ENCODE measurements around the gene EPB41L4B.

The EPB41L4B gene

DNA sequence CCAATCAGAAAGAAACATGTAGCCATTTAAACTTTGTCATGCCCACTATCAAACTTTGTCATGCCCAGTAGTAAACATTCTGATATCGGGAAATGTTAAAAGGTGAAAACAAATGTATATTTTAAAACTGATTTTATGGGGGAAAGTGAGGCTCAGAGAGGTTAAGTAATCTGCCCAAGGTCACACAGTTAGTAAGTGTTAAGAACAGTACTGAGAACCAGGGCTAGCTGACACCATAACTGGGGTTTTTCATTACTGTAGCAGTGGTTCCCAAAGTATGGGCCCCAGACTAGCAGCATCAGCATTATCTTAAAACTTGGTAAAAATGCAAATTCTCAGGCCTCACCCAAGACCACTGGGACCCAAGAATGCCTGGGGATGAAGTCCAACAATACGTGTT, 143.9 kb downstream of the EPB41L4B start:
- no peak for DNase-seq (ENCODE audit: extremely low spot score, insufficient read length, low read depth)
- FAIRE-seq, result no peak

DNA sequence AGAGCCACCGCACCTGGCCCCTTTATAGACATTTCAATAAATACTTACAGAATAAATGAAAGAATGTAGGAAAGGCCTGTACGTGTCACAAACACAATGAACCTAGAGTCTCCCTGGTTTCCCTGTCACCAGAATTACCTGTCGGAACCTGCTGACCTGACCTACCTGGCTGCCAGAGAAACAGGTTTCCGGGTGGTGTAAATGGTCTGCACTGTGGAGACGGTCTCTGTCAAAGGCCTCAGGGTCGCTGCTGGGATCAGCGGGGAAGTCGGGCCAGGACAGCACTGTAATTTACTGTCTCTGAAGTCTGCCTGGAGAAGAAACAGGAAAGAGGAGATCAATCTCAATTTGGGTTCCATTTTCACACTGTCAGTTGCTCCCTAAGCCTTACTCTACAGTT, 144.5 kb downstream of the EPB41L4B start:
- FAIRE-seq (no peak), DNase-seq (ENCODE audit: extremely low spot score, insufficient read length, low read depth) (no peak)

DNA sequence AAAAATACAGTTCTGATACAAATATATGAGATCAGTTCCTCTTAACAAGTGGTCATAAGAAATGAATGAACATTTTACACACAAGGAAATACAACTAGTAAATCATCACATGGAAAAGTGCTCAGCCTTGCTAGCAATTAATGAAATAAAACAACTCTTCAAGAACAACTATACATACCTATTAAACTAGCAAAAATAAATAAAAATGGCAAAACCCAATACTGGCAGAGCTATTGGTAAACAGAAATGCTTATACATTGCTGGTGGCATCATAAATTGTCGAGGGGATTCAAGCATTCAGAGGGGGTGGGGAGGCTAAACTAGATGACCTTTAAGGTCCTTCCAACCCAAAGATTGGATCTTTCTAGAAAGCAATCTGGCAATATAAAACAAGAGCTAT, 147.9 kb downstream of the EPB41L4B start:
- DNase-seq (ENCODE audit: extremely low spot score, insufficient read length, low read depth), result no peak
- FAIRE-seq, result no peak

DNA sequence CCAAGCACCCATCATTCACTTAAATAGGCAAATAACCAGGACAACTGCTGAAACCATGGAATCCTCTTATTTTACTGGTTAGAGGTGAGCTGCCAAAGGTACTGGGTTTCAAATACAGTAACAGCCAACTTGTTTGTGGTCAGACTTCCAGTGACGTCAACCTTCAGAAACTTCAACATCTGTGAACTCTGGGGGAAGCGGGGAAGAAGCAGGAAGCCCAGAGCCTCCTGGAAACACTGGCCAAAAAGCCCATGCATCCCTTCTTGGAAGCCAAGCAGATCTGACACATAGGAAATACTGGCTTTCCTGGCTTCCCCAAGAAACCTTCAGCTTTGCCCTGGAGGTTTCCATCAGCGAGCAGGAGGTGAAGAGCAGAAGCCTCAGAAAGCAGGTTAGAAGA, 148.9 kb downstream of the EPB41L4B start:
- no peak for DNase-seq (ENCODE audit: extremely low spot score, insufficient read length, low read depth)

DNA sequence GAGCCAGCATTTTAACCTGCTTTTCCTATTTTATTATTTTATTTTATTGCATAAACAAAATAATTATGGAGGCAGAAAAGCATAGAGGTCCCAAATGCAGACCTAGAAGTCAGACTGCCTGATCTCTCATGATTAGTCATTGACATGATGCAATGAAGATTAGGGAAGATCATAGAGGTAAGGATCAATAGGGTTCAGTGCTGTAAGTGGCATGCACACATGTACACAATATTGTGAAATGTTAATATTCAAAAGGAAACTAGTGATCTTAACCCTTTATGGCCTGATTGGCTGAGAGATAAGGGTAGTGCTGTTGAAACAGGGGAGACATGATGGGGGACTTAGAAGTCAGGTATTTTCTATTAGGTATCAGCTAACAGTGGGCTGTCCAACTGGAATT, 152.7 kb downstream of the EPB41L4B start:
- no peak for DNase-seq (ENCODE audit: extremely low spot score, insufficient read length, low read depth)
- FAIRE-seq, result no peak

More for the DNA sequence above, 148.9 kb downstream of the EPB41L4B start:
- FAIRE-seq, result no peak

DNA sequence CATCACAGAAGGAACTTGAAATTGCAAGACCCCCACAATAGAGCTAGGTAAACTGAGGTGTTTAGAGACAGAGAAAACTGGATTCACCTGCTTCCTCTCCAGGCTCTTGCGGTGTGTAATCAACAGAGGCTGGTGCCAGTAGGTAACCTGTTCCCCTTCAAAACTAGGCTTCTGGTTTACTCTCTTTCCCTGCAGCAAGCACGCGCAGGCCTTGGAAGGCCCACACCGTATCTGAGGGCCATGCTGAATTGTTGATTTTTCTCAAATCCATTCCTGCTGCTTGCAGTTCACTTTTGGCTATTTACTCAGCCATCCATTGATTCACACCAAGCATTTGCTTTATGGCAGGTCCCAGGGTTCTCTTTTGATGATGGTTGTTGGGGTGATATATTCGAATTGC, 153.1 kb downstream of the EPB41L4B start:
- no peak for FAIRE-seq
- no peak for DNase-seq (ENCODE audit: extremely low spot score, insufficient read length, low read depth)

DNA sequence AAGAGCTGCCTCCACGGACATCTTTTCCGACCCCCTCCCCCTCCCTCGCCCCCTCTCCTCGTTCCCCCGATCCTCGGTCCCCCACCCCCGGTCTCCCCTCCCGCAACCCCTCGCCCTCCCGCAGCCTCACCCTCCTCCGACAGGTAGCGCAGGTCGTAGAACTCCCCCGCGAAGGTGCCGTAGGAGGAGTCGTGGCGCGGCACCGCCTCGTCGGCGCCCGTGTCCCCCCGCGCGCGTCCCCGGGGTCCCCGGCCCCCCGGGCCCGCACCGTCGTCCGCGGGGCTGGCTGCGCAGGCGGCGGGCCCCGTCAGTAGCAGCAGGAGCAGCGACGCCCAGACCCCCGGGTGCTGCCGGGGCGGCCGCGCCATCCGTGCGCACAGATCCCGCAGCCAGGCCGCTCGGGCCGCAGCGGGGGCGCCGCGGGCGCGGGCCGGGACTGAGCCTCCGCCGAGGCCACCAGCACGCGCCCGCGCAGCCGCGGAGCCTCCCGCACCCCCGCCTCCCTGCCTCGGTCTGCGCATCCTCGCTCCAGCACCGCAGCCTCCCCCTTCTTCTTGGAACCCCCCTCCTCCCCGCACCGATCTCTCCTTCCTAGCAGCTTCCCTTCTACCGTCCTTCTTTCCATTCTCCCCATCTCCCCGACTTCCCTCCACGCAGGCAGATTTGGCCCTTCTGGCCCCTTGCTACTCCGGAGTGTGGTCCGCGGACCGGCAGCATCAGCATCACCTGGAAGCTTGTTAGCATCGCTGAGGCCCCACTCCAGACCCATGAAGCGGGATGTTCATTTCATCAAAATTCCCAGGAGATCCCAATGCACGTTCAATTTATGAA, 153.9 kb downstream of the EPB41L4B start, which contains the start of gene FRRS1L:
Gene FRRS1L, minus strand, starts transcription at position 479 of the 831 bp plus-strand sequence. Its CDS starts 111 bp downstream, at position 368.
- no peak for FAIRE-seq
- DNase-seq (ENCODE audit: extremely low spot score, insufficient read length, low read depth), result no peak

DNA sequence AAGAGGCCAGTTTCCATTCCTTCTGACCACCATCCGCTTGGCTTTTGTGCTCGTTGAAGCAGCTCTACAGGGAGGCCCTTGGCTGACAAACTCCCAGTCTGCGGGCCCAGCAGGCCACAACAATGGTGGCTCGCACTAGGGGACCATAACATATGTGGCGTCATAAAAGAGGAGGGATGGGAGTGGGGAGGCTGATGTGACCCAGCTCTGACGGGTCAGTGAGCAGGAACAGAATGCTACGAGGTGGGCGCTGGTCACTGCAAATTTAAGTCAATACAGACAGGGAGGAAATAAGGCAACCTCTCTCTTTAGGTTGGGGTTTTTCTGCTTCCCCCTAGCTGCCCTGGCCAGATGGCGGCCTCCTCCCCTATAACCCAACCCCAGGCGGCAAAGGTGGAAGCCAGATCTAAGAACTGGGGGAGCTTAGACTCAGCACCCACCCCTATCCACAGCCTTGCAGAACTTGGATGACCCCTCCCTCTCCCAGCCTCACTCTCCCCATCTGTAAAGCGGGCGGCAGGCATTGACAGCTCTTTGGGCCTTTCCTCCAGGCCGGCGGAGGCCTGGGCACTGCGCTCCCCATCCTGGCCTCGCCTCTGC, 154.6 kb downstream of the EPB41L4B start:
- no peak for FAIRE-seq
- DNase-seq (ENCODE audit: extremely low spot score, insufficient read length, low read depth), result no peak

DNA sequence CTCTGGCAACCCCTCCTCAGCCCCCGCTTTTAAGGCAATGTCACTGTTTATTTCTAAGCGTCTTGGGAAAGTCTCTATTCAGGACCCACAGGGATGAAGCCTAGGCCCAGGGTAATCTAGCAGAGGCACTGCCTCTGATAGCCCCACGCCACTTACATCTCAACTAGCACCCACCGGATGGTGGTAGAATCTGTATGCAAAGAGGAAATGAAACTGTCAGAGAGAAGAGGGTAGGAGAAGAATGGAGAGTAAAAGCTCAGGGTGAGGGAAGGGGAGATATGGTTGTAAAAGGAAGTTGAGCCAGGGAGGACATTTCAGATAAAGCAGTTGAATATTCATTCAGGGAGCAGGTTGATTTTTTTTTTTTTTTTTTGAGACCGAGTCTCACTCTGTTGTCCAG, 156.8 kb downstream of the EPB41L4B start:
- DNase-seq (ENCODE audit: extremely low spot score, insufficient read length, low read depth) (no peak), FAIRE-seq (peak; percentile 18)

DNA sequence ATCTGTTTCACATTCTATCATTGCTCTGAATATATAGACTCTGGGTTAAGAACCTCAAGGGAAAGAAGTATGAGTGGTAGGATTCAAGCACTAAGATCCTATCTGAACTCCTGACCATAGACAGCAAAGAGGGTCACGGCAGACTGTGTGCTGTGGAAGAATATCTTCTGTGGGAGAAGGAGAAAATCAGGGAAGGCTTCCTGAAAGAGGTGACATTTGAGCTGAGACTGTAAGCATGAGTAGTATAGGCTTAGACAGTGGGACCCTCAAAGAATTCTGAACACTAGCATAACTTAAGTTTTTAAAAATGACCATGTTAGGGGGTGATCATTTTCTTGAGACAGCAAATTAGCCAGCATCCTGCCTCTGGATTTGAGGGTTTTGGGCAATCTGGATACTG, 157.7 kb downstream of the EPB41L4B start:
- FAIRE-seq (no peak), DNase-seq (ENCODE audit: extremely low spot score, insufficient read length, low read depth) (no peak)

DNA sequence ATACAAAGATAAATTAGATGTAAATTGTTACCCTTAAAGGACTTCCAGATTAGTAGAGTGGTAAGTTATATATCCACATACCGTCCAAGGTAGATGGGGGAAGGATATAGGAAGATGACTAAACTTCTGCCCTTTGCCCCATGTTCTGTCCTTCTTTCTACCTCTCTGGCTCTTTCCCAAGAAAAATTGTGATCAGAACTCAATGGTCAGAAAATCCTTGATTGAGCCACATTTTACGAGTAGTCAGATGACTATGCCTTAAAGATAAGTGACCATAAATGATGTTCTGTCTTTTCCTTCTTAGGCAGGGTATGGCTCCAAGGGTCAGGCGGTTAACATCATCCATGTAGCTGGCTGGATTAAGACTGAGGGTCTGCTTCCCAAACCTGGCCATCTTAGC, 158.2 kb downstream of the EPB41L4B start:
- DNase-seq (ENCODE audit: extremely low spot score, insufficient read length, low read depth) (no peak), FAIRE-seq (no peak)

DNA sequence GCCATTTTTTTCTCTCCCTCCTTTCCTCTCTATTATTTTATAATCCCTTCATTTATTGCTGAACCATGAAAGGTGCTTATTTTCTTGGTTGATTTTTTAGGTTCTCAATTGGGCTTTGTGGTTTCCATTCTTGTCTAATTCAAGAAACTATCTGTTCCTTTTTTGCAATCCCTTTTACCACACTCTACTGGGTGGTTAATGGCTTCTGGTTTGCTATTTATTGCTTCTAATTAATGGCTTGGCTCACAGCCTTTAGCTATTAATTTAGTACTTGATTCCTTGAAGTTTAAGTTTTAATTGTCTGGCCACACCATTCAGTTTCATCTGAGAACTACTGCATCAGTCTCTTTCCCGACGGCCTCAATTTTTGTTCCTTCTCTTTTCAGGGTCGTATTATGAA, 159.4 kb downstream of the EPB41L4B start:
- DNase-seq (ENCODE audit: extremely low spot score, insufficient read length, low read depth) (no peak), FAIRE-seq (no peak)

DNA sequence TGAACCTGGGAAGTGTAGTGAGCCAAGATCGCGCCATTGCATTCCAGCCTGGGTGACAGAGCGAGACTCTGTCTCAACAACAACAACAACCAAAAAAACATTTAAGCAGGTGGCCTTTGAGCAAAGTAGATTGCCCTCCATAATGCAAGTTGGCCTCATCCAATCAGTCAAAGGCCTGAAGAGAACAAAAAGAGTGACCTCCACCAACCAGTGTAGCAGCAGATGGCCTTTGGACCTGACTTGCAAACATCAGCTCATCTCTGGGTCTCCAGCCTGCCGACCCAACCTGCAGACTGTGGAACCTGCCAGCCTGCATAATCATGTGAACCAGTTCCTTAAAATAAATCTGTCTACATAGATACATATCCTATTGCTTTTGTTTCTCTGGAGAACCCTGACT, 161.3 kb downstream of the EPB41L4B start:
- no peak for DNase-seq (ENCODE audit: extremely low spot score, insufficient read length, low read depth)
- no peak for FAIRE-seq

DNA sequence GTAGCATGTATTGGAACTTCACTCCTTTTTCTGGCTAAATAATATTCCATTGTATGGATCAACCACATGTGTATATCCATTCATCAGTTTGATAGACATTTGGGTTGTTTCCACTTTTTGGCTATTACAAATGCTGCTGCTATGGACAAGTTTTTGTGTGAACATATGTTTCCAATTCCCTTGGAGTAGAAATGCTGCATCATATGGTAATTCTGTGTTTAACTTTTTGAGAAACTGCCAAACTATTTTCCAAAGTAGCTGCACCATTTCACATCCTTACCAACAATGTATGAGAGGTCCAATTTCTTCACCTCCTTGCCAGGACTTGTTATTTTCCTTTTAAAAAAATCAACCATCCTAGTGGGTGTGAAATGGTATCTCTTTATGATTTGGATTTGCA, 162.2 kb downstream of the EPB41L4B start:
- FAIRE-seq, result no peak
- no peak for DNase-seq (ENCODE audit: extremely low spot score, insufficient read length, low read depth)

DNA sequence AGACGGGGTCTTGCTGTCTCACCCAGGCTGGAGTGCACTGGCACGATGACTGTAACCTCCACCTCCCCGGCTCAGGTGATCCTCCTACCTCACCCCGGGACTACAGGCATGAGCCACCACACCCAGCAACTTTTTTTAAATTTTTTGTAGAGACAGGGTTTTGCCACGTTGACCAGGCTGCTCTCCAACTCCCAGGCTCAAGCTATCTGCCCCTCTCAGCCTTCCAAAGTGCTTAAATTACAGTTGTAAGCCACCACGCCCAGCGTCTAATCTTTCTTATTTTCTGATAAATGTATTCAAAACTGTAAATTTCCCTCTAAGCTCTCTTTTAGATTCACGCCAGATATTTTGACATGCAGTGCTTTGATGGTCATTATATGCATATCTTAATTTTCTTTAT, 164.2 kb downstream of the EPB41L4B start:
- FAIRE-seq (no peak), DNase-seq (ENCODE audit: extremely low spot score, insufficient read length, low read depth) (no peak)

DNA sequence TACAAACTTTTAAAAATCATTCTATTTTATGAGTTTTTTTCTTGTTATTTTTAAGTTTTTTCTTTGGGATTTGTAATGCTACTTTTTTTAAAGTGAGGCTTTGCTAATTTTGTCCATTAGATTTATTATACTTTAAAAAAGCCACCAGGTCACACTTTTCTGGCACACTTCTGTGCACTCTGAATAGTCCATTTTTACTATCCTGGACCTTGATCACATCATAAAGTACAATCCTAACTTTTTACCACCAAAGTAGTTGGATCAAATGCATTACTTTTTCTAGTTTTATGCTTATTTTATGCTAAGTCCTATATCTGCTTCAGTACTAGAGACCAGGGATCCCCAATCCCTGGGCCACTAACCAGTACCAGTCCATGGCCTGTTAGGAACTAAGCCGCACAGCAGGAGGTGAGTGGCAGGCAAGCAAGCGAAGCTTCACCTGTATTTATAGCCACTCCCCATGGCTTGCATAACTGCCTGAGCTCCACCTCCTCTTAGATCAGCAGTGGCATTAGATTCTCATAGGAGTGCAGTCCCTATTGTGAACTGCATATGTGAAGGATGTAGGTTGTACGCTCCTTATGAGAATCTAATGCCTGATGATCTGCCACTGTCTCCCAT, 169.8 kb downstream of the EPB41L4B start:
- FAIRE-seq (no peak), DNase-seq (ENCODE audit: extremely low spot score, insufficient read length, low read depth) (no peak)

DNA sequence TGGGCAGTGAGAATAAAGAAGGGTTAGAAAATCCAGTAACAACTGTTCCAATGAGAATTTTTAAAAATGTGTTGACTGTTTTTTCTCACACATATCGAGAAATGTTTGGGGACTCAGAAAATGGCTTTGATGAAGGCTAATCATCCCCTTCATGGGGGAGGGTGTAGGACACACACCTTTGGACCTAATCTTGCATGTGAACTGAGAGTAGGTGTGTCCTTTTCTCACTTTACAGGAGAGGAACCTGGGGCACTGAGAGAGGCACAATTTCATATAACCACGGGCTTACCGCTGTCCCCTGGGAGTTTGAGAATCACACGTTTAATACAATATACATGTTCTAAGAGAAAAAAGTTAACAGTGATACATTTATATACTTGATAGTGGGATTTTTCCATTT, 171.1 kb downstream of the EPB41L4B start:
- DNase-seq (ENCODE audit: extremely low spot score, insufficient read length, low read depth), result no peak
- FAIRE-seq, result no peak

DNA sequence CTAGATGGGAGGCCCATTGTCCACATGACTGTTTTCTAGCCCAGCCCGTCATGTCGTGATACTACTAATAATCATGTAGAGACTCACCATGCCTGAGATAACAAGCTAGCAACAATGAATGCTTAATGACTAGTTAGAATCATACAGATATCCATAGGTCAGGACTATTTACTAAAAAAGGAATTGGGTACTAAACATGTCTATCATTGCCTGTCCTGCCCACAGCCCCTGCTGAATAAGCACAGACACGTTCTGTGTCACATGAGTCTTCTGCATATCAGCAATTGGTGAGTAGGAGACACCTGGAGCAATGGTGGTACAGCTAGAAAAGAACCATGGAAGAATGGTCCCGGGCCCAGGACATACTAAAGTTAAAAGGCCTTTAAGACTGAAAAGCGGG, 171.8 kb downstream of the EPB41L4B start:
- no peak for DNase-seq (ENCODE audit: extremely low spot score, insufficient read length, low read depth)
- FAIRE-seq, result no peak

DNA sequence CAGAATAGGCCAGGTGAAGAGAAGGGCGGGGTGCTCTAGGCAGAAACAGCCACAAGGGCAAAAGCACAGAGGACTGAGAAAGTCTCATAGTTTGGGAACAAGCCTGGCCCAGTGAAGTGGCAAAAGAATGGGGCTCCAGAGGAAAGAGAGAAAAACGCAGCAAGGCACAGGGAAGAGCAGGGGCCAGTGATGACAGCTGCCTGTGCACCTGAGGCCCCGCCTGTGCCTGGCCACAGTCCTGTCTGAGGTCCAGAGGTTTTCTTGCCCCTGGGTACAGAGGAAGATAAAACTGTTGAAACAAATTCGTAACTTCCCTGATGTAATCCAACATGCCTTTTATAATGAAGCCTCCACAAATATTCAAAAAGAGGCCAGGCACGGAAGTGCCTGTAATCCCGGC, 175.8 kb downstream of the EPB41L4B start:
- FAIRE-seq (no peak), DNase-seq (ENCODE audit: extremely low spot score, insufficient read length, low read depth) (no peak)

DNA sequence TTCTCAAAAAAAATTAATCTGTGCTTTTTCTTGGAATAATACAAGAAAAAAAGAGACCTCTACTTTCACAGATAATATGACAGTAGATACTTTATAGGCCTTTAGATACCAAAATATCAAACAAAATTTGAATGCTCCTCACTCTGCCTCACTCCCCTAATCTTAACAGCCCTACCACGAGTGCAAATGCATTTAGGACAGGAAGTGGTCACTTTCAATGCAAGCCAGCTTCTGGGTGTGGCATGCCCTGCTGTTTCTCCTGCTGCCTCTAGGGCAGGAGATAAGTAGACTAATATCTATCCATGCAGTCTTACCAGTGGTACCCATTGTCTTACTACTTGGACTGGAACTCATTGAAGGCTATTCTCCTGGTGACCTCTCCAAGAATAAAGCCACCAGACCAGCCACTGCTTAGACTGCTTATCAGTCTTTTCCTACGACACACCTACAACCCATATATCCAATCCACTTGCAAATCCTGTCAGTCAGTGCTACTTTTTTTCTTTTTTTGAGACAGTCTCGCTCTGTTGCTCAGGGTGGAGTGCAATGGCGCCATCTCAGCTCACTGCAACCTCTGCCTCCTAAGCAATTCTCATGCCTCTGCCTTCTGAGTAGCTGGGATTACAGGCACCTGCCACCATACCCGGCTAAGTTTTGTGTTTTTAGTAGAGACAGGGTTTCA, 176.8 kb downstream of the EPB41L4B start:
- peak; percentile 45 for DNase-seq (ENCODE audit: extremely low spot score, insufficient read length, low read depth)

DNA sequence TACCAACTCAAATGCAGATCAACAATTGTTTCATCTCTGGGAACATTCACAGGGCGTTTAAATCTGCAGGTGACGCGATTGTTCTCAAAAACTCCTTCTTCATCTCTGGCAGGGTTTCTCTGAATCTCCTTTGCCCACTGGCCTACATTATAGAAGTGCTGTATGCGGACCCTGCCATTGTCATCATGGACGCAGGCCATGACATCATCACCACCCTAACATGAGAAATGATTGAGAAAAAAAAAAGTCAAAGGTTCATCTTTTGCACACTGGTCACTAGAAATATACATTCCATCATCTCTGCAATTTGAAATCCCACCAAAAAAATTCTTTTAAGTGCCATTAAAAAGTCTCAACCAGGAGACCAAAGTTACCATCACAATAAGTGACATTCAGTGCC, 179.5 kb downstream of the EPB41L4B start:
- FAIRE-seq, result no peak
- no peak for DNase-seq (ENCODE audit: extremely low spot score, insufficient read length, low read depth)

More for the DNA sequence above, 176.8 kb downstream of the EPB41L4B start:
- peak; percentile 81 for FAIRE-seq

All from GM18507 (cell line).